ENCODE data around the gene SLC43A2.

Gene SLC43A2

DNA sequence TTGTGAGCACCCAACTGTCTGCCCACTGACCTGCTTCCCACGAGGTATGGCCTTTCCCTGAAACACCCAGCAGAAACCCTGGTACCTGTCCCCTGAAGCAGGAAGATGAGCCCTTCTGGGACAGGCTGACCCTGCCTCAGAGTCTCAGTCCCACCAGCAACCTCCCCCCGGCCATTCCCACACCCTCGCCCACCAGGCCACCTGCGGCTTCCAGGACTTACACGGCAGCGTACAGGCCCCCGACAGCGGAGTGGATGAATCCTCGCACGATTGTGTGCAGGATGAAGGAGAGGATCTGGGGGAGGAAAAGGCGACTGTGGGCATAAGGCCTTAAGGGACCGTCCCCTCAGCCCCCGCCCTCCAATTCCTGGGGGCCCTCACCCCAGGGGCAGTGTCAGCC, 50.6 kb downstream of the SLC43A2 start:
- TF ChIP-seq, protein P1, sequence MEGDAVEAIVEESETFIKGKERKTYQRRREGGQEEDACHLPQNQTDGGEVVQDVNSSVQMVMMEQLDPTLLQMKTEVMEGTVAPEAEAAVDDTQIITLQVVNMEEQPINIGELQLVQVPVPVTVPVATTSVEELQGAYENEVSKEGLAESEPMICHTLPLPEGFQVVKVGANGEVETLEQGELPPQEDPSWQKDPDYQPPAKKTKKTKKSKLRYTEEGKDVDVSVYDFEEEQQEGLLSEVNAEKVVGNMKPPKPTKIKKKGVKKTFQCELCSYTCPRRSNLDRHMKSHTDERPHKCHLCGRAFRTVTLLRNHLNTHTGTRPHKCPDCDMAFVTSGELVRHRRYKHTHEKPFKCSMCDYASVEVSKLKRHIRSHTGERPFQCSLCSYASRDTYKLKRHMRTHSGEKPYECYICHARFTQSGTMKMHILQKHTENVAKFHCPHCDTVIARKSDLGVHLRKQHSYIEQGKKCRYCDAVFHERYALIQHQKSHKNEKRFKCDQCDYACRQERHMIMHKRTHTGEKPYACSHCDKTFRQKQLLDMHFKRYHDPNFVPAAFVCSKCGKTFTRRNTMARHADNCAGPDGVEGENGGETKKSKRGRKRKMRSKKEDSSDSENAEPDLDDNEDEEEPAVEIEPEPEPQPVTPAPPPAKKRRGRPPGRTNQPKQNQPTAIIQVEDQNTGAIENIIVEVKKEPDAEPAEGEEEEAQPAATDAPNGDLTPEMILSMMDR (IDR thresholded peaks at IDR 0.05; ENCODE audit: insufficient read depth, low read length, missing control alignments), result no peak
- no peak overlapping the region for H3K4me3 ChIP-seq (ENCODE audit: low read depth, low read length)
- ChIA-PET CTCF (interaction anchor here (0.8 to 5.6 kb wide), 7 partner anchors 8 to 69 kb away, joined by 3 to 80 read pairs (median 3); partner anchors contain the start of genes RILP and SCARF1), POLR2A (interaction anchor here (1.0 kb wide), 1 partner anchor 137 kb away, joined by 3 read pairs; no protein-coding TSS in a partner anchor)
- no peak for DNase-seq (ENCODE audit: low read depth, low spot score)

DNA sequence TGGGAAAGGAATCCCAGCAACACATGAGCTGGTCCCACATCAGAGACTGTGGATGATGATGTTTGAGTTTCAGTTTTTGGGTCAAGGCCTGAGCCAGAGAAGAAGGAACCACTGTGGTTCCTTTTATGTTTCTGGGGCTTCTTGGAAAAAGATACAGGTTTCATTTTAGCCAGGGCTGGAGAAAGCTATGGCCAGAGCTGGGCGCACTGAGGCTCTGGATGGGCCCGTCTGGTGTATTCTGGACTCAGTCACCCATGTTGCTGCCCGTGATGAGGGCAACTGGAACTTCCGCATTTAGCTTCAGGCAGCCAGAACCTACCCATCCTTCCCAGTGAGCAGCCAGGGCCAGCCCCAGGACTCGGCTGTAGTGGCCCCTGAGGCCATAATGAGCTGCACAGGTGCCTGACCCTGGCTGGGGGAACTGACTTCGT, 51.0 kb downstream of the SLC43A2 start:
- ChIA-PET POLR2A (interaction anchor here (1.0 kb wide), 1 partner anchor 137 kb away, joined by 3 read pairs; no protein-coding TSS in a partner anchor), CTCF (interaction anchor here (0.8 to 5.6 kb wide), 8 partner anchors 9 to 70 kb away, joined by 3 to 80 read pairs (median 3); partner anchors contain the start of genes RILP and SCARF1)
- TF ChIP-seq, protein P1 (IDR thresholded peaks at IDR 0.05; ENCODE audit: insufficient read depth, low read length, missing control alignments), result no peak
- DNase-seq (ENCODE audit: low read depth, low spot score), result no peak
- no peak overlapping the region for H3K4me3 ChIP-seq (ENCODE audit: low read depth, low read length)

DNA sequence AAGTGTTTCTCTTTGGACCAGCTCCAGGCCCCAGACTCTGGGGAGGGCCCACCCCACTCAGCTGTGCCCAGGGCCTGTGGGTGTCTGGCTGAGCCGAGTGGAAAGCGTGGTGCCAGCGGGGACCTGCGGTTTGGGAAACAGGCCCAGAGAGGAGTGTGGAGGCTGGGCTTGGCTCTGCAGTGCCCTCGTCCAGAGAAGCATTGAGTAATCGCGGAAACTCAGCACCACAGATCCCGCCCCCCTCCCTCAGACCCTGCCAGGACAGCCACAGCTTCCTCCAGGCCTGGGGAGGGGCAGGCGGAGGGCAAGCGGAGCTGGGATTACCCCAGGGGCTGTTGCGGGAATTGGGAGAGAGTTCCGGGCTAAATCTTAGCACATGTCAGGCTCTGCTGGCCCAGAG, 51.5 kb downstream of the SLC43A2 start:
- DNase-seq (ENCODE audit: low read depth, low spot score), result peak; percentile 55
- CTCF ChIA-PET, result interaction anchor here (0.8 to 5.6 kb wide), 7 partner anchors 9 to 70 kb away, joined by 3 to 80 read pairs (median 3); partner anchors contain the start of genes RILP and SCARF1
- TF ChIP-seq, protein P1 (IDR thresholded peaks at IDR 0.05; ENCODE audit: insufficient read depth, low read length, missing control alignments), result no peak
- POLR2A ChIA-PET, result interaction anchor here (1.0 kb wide), 1 partner anchor 138 kb away, joined by 3 read pairs; no protein-coding TSS in a partner anchor
- no peak overlapping the region for H3K4me3 ChIP-seq (ENCODE audit: low read depth, low read length)

DNA sequence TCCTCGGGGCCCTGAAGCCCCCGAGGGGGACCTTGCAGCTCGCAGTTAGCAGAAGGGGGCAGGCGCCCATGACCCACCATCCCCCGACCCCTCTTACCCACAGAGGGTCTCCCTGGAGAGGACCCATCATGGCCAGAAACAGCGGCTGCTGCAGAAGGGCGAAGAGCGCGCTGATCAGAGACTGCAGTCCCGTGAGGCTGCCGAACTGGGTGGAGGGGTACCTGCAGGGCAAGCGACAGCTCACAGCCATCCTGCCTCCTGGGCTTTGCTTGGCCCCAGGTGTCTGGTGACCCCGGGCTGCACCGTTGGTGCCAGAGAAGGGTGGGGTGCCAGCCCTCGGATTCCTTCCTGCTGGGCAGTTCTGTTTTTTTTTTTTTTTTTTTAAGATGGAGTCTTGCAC, 52.1 kb downstream of the SLC43A2 start:
- POLR2A ChIA-PET, result no interaction called here

DNA sequence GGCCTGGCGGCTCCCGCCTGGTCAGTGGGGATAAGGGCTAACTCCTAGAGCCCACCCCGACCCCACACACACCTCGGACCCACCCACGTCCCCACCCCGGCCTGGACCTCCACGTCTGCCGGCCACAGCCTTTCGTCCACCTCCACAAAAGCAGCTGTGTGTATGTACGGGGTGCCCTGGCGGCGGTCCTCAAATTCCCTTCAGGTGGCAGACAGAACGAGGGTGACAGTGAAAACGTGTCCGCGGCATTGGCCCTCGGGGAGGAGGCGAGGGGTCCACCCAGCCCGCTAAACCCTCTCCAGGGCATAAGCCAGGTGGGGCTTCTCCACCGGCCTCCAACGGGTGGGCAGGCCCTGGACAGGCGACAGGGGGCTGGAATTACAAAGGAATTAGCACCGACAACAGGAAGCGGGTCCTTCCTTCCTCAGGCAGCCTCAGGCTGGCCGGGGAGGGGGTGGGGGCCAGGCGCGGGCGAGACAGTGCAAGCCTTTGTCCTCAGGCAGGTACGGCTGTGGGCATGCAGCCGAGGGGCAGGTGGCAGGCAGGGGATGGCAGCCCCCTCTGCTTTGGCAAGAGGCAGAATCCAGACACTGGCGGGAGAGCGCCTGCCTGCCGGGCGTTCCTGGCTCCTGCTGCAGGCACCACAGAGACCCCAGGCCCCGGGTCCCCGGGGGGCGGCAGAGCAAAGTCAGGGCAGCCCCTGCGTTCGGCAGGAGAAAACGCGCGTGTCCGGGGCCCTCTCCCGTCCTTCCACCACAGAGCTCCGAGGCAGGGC, 53.8 kb downstream of the SLC43A2 start:
- DNase-seq (ENCODE audit: low read depth, low spot score), result no peak
- TF ChIP-seq, protein P1 (IDR thresholded peaks at IDR 0.05; ENCODE audit: insufficient read depth, low read length, missing control alignments), result no peak
- H3K4me3 ChIP-seq (ENCODE audit: low read depth, low read length), result no peak overlapping the region
- ChIA-PET POLR2A (interaction anchor here (0.9 kb wide), 1 partner anchor 55 kb away, joined by 3 read pairs; no protein-coding TSS in a partner anchor), CTCF (interaction anchor here (0.6 to 5.6 kb wide), 20 partner anchors 11 to 290 kb away, joined by 3 to 80 read pairs (median 4); partner anchors contain the start of genes INPP5K, PITPNA, RILP and SCARF1)

More for the DNA sequence above, 52.1 kb downstream of the SLC43A2 start:
- DNase-seq (ENCODE audit: low read depth, low spot score), result no peak
- H3K4me3 ChIP-seq (ENCODE audit: low read depth, low read length), result no peak overlapping the region
- TF ChIP-seq, protein P1 (IDR thresholded peaks at IDR 0.05; ENCODE audit: insufficient read depth, low read length, missing control alignments), result no peak
- CTCF ChIA-PET, result interaction anchor here (0.6 to 5.6 kb wide), 3 partner anchors 53 to 71 kb away, joined by 3 to 80 read pairs (median 3); partner anchors contain the start of genes RILP and SCARF1

Data from AG04449 (cell line).